DOHH2 (cell line): ENCODE data around the gene KCNV2.

ENCODE experiments used
- H3F3A ChIP-seq: fragments of 200-600 bp; sonication (generic), shearing (Covaris generic); 2 replicates; pipeline ENCODE4 v1.6.0; 2016; ENCODE audit warnings: antibody characterized with exemption, mild to moderate bottlenecking; ENCODE audit not compliant: control insufficient read depth, insufficient read depth
- H3K27ac ChIP-seq: fragments of 200-600 bp; sonication (generic); 2 replicates; pipeline ENCODE4 v1.5.1; 2014; ENCODE audit warnings: low read depth, mild to moderate bottlenecking, low read length, moderate library complexity
- H3K27me3 ChIP-seq: fragments of 200-600 bp; sonication (generic); 2 replicates; pipeline ENCODE4 v1.6.1; 2014; ENCODE audit warnings: mild to moderate bottlenecking, low read length, mixed read lengths; ENCODE audit not compliant: control insufficient read depth
- H3K36me3 ChIP-seq: fragments of 200-600 bp; sonication (generic); 2 replicates; pipeline ENCODE4 v1.6.1; 2014; ENCODE audit warnings: mild to moderate bottlenecking, low read length, moderate library complexity, mixed read lengths; ENCODE audit not compliant: control insufficient read depth
- H3K4me1 ChIP-seq: fragments of 200-600 bp; sonication (generic); 2 replicates; pipeline ENCODE4 v1.6.1; 2014; ENCODE audit warnings: mild to moderate bottlenecking, low read length, mixed read lengths; ENCODE audit not compliant: control insufficient read depth
- H3K4me2 ChIP-seq: fragments of 200-600 bp; sonication (generic); 2 replicates; pipeline ENCODE4 v1.6.0; 2014; ENCODE audit warnings: mild to moderate bottlenecking, low read length, moderate library complexity
- H3K4me3 ChIP-seq: fragments of 200-600 bp; sonication (generic); 2 replicates; pipeline ENCODE4 v1.5.1; 2014; ENCODE audit warnings: mild to moderate bottlenecking, low read length, mixed read lengths
- H3K79me2 ChIP-seq: fragments of 200-600 bp; sonication (generic); 2 replicates; pipeline ENCODE4 v1.6.1; 2014; ENCODE audit warnings: mild to moderate bottlenecking, low read length, mixed read lengths; ENCODE audit not compliant: control insufficient read depth
- H3K9me2 ChIP-seq: fragments of 200-600 bp; sonication (generic); replicated peaks from 2 replicates; pipeline ENCODE4 v1.6.1; 2014; ENCODE audit warnings: mild to moderate bottlenecking, low read length, mixed read lengths; ENCODE audit not compliant: control insufficient read depth
- H3K9me3 ChIP-seq: fragments of 200-600 bp; sonication (generic); 2 replicates; pipeline ENCODE4 v1.6.1; 2014; ENCODE audit warnings: antibody characterized with exemption, low read length, mixed read lengths; ENCODE audit not compliant: control insufficient read depth, insufficient read depth
- H4K20me1 ChIP-seq: fragments of 200-600 bp; sonication (generic); 2 replicates; pipeline ENCODE4 v1.6.0; 2014; ENCODE audit warnings: low read depth, mild to moderate bottlenecking, antibody characterized with exemption, low read length, moderate library complexity; ENCODE audit not compliant: control insufficient read depth, insufficient read depth
- EZH2phosphoT487 ChIP-seq: fragments of 200-600 bp; sonication (generic); IDR thresholded peaks from 2 replicates; pipeline ENCODE4 v1.6.1; 2017; ENCODE audit warnings: borderline replicate concordance, mild to moderate bottlenecking, antibody characterized with exemption, low read length, moderate library complexity, mixed read lengths
- TF ChIP-seq, protein P1 (sequence below): fragments of 200-600 bp; sonication (generic); IDR thresholded peaks from one replicate; pipeline ENCODE4 v1.5.1; 2014; ENCODE audit warnings: antibody characterized with exemption, mild to moderate bottlenecking, low read depth, low read length; ENCODE audit not compliant: poor library complexity, severe bottlenecking

The KCNV2 gene

DNA sequence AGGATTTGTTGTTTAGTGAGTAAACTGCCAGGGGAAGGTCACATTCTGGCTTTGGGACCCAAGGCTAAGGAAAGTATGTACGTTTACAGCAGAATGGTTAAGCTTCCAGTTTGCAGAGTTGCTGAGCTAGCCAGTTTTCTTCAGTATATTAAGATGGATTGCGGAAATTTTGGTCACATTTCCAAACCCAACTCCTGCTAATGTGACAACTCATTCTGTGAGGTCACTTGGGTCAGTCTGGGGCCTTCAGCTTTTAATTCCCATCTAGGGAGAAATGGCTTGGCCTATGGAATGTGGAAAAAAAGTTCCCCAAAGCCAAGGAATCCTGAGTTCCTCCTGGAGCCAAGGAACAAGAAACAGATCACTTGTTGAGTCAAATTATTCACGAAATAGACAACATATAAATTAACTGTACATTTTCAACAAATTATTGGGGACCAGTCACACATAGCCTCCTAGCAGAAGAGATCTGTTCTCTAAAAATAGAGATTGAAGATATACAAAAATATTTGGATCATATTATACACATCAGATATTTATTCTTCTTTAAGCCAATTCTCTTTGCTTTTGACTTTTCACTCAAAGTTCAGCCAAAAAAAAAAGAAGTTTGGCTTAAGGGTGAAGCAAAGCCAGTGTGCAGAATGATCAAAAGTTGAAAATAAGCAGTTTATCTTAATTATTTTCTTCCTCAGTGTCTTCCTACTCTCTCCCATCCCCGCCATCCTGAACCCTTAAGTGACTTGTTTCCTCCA, 8.8 kb downstream of the KCNV2 start:
- Histone ChIP-seq H3K4me3 (no peak overlapping the region), H3F3A (no peaks in the 10 kb centered on the region), H3K4me1 (peaks cover 10% of the 10 kb centered on the region), H4K20me1 (no peaks in the 10 kb centered on the region), H3K9me3 (no peaks in the 10 kb centered on the region), H3K36me3 (no peaks in the 10 kb centered on the region), H3K4me2 (no peak overlapping the region), H3K27ac (no peak overlapping the region), H3K27me3 (no peaks in the 10 kb centered on the region), H3K79me2 (no peaks in the 10 kb centered on the region), H3K9me2 (no peaks in the 10 kb centered on the region)
- TF ChIP-seq, protein P1, sequence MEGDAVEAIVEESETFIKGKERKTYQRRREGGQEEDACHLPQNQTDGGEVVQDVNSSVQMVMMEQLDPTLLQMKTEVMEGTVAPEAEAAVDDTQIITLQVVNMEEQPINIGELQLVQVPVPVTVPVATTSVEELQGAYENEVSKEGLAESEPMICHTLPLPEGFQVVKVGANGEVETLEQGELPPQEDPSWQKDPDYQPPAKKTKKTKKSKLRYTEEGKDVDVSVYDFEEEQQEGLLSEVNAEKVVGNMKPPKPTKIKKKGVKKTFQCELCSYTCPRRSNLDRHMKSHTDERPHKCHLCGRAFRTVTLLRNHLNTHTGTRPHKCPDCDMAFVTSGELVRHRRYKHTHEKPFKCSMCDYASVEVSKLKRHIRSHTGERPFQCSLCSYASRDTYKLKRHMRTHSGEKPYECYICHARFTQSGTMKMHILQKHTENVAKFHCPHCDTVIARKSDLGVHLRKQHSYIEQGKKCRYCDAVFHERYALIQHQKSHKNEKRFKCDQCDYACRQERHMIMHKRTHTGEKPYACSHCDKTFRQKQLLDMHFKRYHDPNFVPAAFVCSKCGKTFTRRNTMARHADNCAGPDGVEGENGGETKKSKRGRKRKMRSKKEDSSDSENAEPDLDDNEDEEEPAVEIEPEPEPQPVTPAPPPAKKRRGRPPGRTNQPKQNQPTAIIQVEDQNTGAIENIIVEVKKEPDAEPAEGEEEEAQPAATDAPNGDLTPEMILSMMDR: no peak
- no peak for TF ChIP-seq EZH2phosphoT487

DNA sequence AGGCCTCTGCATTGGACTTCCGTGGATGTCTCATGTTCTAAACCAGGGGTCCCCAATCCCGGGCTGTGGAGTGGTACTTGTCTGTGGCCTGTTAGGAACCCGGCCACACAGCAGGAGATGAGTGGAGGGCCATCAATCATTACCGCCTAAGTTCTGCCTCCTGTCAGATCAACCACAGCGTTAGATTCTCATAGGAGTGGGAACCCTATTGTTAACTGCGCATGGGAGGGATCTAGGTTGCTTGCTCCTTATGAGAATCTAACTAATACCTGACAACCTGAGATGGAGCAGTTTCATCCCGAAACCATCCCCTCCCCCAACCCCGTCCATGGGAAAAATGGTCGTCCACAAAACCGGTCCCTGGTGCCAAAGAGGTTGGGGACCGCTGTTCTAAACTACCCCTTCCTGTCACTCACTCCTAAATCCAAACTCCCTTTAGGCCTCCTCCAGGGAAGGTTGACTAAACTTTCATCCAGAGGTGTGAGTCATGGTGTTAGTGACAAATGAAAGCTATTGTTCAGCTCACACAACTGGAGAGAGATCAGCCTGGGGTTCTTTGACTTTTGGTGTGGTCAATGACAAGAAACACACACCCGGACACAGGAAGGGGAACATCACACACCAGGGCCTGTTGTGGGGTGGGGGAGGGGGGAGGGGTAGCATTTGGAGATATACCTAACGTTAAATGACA, 9.5 kb downstream of the KCNV2 start:
- Histone ChIP-seq H3K27ac (no peak overlapping the region), H3F3A (no peaks in the 10 kb centered on the region), H4K20me1 (no peaks in the 10 kb centered on the region), H3K9me2 (no peaks in the 10 kb centered on the region), H3K79me2 (no peaks in the 10 kb centered on the region), H3K4me2 (no peak overlapping the region), H3K27me3 (no peaks in the 10 kb centered on the region), H3K36me3 (no peaks in the 10 kb centered on the region), H3K4me1 (peaks cover 10% of the 10 kb centered on the region), H3K9me3 (no peaks in the 10 kb centered on the region), H3K4me3 (no peak overlapping the region)
- TF ChIP-seq, protein P1: no peak

DNA sequence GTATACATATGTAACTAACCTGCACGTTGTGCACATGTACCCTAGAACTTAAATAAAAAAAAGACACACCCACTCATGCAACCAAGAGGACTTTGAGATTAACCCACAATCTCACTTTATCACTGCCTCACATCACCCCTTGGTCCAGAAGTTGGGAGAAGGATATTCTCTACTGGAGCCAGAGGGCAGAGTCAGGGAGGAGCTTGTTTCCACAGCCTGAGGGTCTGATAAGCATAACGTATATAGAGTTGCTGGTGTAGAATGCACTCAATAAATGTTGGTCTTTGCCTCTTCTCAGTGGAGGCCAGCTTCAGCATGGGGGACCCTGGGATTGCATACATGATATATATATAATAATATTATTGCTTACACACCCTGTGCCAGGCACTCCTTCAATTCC, 10.1 kb downstream of the KCNV2 start:
- Histone ChIP-seq H3K4me3 (no peak overlapping the region), H3K27me3 (no peaks in the 10 kb centered on the region), H4K20me1 (no peaks in the 10 kb centered on the region), H3K79me2 (no peaks in the 10 kb centered on the region), H3K9me2 (no peaks in the 10 kb centered on the region), H3K4me1 (peaks cover 10% of the 10 kb centered on the region), H3K4me2 (no peak overlapping the region; the same call in 1 of the 2 replicates), H3K9me3 (no peaks in the 10 kb centered on the region), H3K27ac (no peak overlapping the region), H3F3A (no peaks in the 10 kb centered on the region), H3K36me3 (no peaks in the 10 kb centered on the region)
- TF ChIP-seq, protein P1: no peak
- TF ChIP-seq EZH2phosphoT487: no peak
